ENCODE results near the gene SERPINB3. TPM values are rescaled to one million over a fixed set of nuclear protein-coding genes. Genes with fewer than 3 reads are reported as not detected.

Gene SERPINB3
- total RNA-seq, 1 donor from 2014 or later = not detected

DNA sequence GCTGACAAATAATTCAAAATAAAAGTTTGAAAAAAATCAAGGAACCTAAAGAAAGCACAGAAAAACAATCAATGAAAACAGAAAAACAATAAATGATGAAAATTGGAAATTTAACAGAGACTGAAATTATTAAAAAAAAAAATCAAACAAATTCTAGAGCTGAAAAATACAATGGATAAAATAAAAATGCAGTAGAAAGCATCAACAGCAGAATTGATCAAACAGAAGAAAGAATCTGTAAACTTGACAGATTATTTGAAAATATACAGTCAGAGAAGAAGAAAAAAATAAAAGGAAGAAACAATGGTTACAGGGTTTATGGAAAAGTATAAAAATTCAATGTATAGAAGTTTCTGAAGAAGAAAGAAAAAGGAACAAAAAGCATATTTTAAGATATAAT, 33.9 kb downstream of the SERPINB3 start:
- Mint-ChIP-seq H3K27me3 (no peaks in the 10 kb centered on the region), H3K9me3 (peaks cover 23% of the 10 kb centered on the region), H3K4me1 (no peaks in the 10 kb centered on the region), H3K27ac (no peak overlapping the region), H3K36me3 (ENCODE audit: low read depth) (no peaks in the 10 kb centered on the region), H3K4me3 (no peak overlapping the region)
- intact Hi-C loops (cut with micrococcal nuclease) = no loop called here
- DNase-seq = no peak

DNA sequence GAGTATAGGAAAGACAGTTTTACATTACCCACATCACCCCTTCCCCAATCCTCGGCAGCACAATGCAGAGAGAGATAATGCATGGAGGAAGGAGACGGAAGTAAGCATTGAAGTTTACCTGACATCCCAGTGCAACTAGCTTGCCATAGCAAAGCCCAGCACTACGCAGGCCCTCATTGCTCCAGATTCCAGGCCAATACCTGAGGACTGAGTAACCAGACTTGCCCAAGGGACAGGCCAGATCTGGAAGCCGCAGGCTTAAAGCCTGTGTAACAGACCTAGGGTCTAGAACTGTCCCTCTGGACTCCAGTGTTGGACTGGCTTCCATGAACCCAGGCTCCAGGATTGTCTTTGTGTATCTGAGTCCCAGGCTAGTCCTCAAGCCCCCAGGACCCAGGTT, 35.3 kb downstream of the SERPINB3 start:
- Mint-ChIP-seq H3K4me1 (no peaks in the 10 kb centered on the region), H3K9me3 (peaks cover 24% of the 10 kb centered on the region), H3K36me3 (ENCODE audit: low read depth) (no peaks in the 10 kb centered on the region), H3K4me3 (no peak overlapping the region), H3K27me3 (no peaks in the 10 kb centered on the region), H3K27ac (no peak overlapping the region)
- no peak for DNase-seq
- intact Hi-C loops (cut with micrococcal nuclease) = no loop called here

DNA sequence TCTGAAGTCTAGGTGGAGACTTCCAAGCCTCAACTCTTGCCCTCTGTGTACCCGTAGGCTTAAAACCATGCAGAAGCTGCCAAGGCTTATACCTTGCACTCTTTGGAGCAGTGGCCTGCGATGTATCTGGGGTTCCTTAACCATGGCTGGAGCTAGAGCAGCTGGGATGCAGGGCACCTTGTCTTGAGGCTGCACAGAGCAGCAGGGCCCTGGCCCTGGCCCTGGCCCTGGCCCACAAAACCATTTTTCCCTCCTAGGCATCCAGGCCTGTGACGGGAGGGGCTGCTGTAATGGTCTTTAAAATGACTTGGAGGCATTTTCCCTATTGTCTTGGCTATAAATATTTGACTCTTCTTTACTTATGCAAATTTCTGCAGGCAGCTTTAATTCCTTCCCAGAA, 36.8 kb downstream of the SERPINB3 start:
- Mint-ChIP-seq H3K36me3 (ENCODE audit: low read depth) (no peaks in the 10 kb centered on the region), H3K4me3 (no peak overlapping the region), H3K27ac (no peak overlapping the region), H3K9me3 (peaks cover 24% of the 10 kb centered on the region), H3K27me3 (no peaks in the 10 kb centered on the region), H3K4me1 (no peaks in the 10 kb centered on the region)
- DNase-seq = no peak
- intact Hi-C loops (cut with micrococcal nuclease) = no loop called here

DNA sequence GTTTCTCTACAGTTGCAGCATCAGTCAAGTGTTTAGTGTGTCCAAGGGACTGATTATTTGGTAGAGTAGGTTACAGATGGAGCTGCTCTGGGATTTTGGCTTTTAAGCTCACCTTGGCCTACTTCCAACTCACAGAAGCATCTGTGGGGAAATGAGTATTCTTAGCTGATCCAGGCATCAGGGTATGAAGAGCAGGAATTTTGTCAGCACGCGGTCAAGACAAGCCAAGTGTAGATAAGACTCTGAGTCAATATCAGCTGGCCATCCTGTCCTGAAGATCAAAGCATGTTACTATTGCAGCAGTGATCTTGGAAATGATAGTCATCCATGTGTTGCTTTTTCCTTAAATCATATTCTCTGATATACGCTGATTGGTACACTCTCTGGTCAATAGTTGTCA, 42.0 kb downstream of the SERPINB3 start:
- Mint-ChIP-seq H3K4me1 (no peaks in the 10 kb centered on the region), H3K27me3 (peaks cover 2% of the 10 kb centered on the region), H3K27ac (no peak overlapping the region), H3K4me3 (no peak overlapping the region), H3K9me3 (peaks cover 9% of the 10 kb centered on the region), H3K36me3 (ENCODE audit: low read depth) (no peaks in the 10 kb centered on the region)
- intact Hi-C loops (cut with micrococcal nuclease) = no loop called here
- no peak for DNase-seq

DNA sequence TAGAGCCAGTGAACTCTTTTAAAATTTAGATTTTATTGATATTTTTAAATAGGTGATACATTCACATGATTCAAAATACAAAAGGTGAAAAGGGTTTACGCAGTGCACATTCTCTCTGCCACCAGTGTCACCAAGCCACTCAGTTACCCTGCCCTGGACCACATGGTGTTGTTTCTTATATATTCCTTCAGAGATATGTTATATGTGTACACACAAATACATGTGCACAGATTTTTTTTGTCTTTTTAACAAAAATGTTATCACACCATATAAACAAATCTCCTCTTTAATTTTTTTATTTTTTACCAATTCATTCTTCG, 43.8 kb downstream of the SERPINB3 start:
- peaks cover 2% of the 10 kb centered on the region for H3K9me3 Mint-ChIP-seq
- intact Hi-C loops (cut with micrococcal nuclease) = no loop called here
- no peaks in the 10 kb centered on the region for H3K4me1 Mint-ChIP-seq
- H3K27me3 Mint-ChIP-seq = peaks cover 2% of the 10 kb centered on the region
- no peak overlapping the region for H3K27ac Mint-ChIP-seq
- no peak for DNase-seq
- no peaks in the 10 kb centered on the region for H3K36me3 Mint-ChIP-seq (ENCODE audit: low read depth)
- no peak overlapping the region for H3K4me3 Mint-ChIP-seq

DNA sequence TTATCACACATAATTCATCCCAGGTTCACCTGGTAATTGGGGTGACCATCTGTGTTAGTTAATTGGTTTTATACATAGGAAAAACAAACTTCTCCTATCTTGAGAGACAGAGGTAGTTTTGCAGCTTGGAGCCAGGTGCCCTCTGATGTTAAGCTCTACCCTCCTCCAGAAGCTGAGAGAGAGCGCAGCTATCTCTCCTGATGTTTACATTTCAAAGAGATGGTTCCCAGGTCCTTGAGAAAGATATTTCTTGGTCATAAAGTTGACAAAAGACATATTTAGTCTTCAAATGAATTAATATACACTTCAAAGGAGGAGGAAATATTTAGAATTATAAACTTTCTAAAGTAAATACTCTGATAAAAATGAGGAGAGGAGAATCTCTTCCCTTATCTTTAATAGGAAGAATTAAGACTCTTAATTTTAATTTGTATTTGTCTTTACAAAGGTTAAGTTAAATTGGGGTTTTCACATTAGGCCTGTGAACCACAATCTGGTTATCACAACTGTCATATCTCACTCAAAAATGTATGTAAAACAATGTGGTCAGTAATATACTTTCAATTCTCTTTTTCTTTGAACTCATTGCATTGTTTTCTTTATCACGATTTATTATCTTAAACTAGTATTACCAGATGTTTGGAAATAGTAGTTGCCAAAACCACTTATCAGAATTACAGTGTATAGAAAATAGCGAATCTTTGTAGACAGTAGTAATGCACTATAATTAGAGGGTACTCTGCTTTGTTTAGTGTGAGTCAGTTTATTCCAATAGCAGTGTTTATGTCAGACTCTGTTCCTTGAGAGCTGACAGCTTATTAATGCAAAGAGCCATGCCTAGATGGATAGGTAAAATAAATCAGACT, 44.4 kb downstream of the SERPINB3 start:
- no peak for DNase-seq
- no peaks in the 10 kb centered on the region for H3K36me3 Mint-ChIP-seq (ENCODE audit: low read depth)
- H3K9me3 Mint-ChIP-seq = no peaks in the 10 kb centered on the region
- no peaks in the 10 kb centered on the region for H3K4me1 Mint-ChIP-seq
- H3K27ac Mint-ChIP-seq = no peak overlapping the region
- no peak overlapping the region for H3K4me3 Mint-ChIP-seq
- H3K27me3 Mint-ChIP-seq = peaks cover 2% of the 10 kb centered on the region
- intact Hi-C loops (cut with micrococcal nuclease) = no loop called here

DNA sequence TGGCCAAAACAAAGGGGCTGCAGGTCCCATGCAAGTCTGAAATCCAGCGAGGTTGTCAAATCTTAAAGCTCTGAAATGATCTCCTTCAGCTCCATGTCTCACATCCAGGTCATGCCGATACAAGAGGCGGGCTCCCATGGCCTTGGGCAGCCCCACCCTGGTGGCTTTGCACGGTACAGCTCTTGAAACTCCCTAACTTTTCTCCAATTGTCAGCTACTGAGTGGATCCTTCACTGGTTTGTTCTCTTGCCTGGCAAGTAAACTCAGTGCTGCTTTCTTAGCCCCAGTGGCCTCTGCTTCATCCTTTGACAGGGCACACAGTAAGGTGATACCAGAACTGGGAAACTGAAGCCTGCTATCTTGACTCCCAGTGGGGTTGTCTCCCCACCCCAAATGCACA, 48.3 kb downstream of the SERPINB3 start:
- Mint-ChIP-seq H3K4me3 (no peak overlapping the region), H3K27ac (no peak overlapping the region), H3K27me3 (peaks cover 6% of the 10 kb centered on the region), H3K4me1 (no peaks in the 10 kb centered on the region), H3K9me3 (no peaks in the 10 kb centered on the region), H3K36me3 (ENCODE audit: low read depth) (no peaks in the 10 kb centered on the region)
- intact Hi-C loops (cut with micrococcal nuclease) = no loop called here
- no peak for DNase-seq

DNA sequence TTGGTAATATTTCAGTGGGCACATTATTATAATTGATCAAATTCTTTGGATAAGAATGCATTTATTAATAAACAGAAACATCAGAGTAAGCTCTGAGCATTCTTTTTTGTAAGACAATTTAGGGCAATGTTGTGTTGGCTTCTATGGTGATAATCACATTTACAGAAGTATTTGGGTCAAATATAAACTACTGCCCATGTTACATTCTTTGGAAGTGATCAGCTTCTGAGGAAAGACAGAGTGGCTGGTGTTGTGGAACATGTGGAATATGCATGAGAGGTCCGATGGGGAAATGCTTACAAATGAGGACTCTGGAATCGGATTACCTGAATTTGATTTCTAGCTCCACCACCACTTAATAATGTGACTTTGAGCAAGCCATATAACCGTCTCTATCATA, 55.2 kb downstream of the SERPINB3 start:
- Mint-ChIP-seq H3K4me1 (no peaks in the 10 kb centered on the region), H3K36me3 (ENCODE audit: low read depth) (no peaks in the 10 kb centered on the region), H3K9me3 (no peaks in the 10 kb centered on the region), H3K27me3 (peaks cover 7% of the 10 kb centered on the region), H3K27ac (no peak overlapping the region), H3K4me3 (no peak overlapping the region)
- no peak for DNase-seq
- intact Hi-C loops (cut with micrococcal nuclease) = no loop called here

Other genes with a start within 250 kb of the SERPINB3 start
- gene VPS4B, start 239.4 kb downstream of the SERPINB3 start, total RNA-seq = 50.8 and 62.1 TPM in 2 replicates
- not detected in 2 replicates for gene SERPINB5, start 184.9 kb downstream of the SERPINB3 start, total RNA-seq
- not detected in 2 replicates for gene SERPINB12, start 119.5 kb downstream of the SERPINB3 start, total RNA-seq
- not detected in 2 replicates for gene SERPINB13, start 74.5 kb downstream of the SERPINB3 start, total RNA-seq
- not detected in 2 replicates for gene SERPINB4, start 17.6 kb downstream of the SERPINB3 start, total RNA-seq
- not detected in 2 replicates for gene SERPINB11, start 41.1 kb upstream of the SERPINB3 start, total RNA-seq
- gene SERPINB7, start 113.5 kb upstream of the SERPINB3 start, total RNA-seq = not detected in 2 replicates
- gene SERPINB2, start 225.8 kb upstream of the SERPINB3 start, total RNA-seq = not detected in 2 replicates
- not detected in 2 replicates for gene SERPINB10, start 246.1 kb upstream of the SERPINB3 start, total RNA-seq

All from activated CD4-positive, alpha-beta T cell treated with anti-CD3 and anti-CD28 coated beads, Interleukin-2, amount 10 ng/mL, durations not matched to agents 24 days and 14 days (primary cell).